ENCODE results near the gene RIMS1. TPM values are rescaled to one million over a fixed set of nuclear protein-coding genes. Genes with fewer than 3 reads are reported as not detected.

Gene RIMS1
- total RNA-seq, 4 donors from 2014 or later: 0.10 to 1.4 (median 1.1) TPM; not detected in 1

- TF ChIP-seq POLR2A (IDR thresholded peaks at IDR 0.05): no peak
- no peak for TF ChIP-seq CTCF (IDR thresholded peaks at IDR 0.05 in 4 of 5, conservative IDR thresholded peaks at IDR 0.05 in 1 of 5)
- no peak for DNase-seq
- Histone ChIP-seq H3K9me3 (no peaks in the 10 kb centered on the region), H3K4me1 (no peaks in the 10 kb centered on the region), H3K36me3 (no peaks in the 10 kb centered on the region), H3K4me3 (no peak overlapping the region), H3K27me3 (no peaks in the 10 kb centered on the region), H3K27ac (no peak overlapping the region)
- intact Hi-C loops (cut with DNase I; ENCODE audit: low total_unique reads): no loop called here
- in situ Hi-C loops (cut with MboI; ENCODE audit: low sequenced_read_pairs in 4 of 4): no loop called here
- no peak for ATAC-seq
Observed at GRCh38 chr6:72283571-72283970, 397.2 kb downstream of the RIMS1 start.

DNA sequence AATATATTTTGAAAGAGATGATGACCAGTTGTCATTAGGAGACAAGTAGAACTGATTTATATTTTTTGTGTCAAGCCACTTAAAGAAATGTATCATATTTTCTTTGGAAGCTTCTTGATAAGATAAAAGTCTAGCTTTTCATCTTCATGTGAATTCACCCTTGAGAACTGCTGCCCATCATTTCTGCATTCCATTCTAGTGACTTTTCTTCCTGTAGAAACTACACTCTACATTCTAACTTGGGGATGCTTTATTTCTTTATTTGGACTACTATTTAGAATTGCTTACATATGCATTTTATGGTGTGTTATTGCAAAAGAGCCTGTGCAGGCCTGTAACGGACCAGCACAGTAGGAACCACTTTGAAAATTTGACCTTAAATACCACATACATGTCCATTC, 400.6 kb downstream of the RIMS1 start:
- Histone ChIP-seq H3K36me3 (no peaks in the 10 kb centered on the region), H3K4me3 (no peak overlapping the region), H3K27me3 (no peaks in the 10 kb centered on the region), H3K27ac (no peak overlapping the region), H3K4me1 (no peaks in the 10 kb centered on the region), H3K9me3 (no peaks in the 10 kb centered on the region)
- intact Hi-C loops (cut with DNase I; ENCODE audit: low total_unique reads): no loop called here
- in situ Hi-C loops (cut with MboI; ENCODE audit: low sequenced_read_pairs in 4 of 4): no loop called here
- DNase-seq (no peak), ATAC-seq (no peak)
- TF ChIP-seq POLR2A (IDR thresholded peaks at IDR 0.05) (no peak), CTCF (IDR thresholded peaks at IDR 0.05 in 4 of 5, conservative IDR thresholded peaks at IDR 0.05 in 1 of 5) (no peak)

DNA sequence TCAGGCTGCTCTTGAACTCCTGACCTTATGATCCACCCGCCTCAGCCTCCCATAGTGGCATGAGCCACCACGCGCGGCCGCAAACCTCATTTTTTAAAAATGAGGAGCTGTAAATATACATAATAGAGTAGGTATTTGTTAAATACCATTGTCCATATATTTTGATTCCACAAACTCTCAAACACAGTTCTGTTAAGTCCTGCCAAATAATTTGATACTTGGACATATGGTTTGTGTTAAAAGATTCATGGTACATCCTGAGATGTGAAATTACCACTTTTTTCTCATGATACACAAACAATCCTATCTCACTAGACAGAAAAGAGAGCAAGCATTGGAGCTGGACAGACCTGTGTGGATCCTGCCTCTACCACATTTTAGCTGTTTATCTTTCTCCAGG, 401.5 kb downstream of the RIMS1 start:
- H3K4me1 ChIP-seq: no peaks in the 10 kb centered on the region
- no peaks in the 10 kb centered on the region for H3K9me3 ChIP-seq
- no peak overlapping the region for H3K4me3 ChIP-seq
- in situ Hi-C loops (cut with MboI; ENCODE audit: low sequenced_read_pairs in 4 of 4): no loop called here
- H3K36me3 ChIP-seq: no peaks in the 10 kb centered on the region
- TF ChIP-seq POLR2A (IDR thresholded peaks at IDR 0.05) (no peak), CTCF (IDR thresholded peaks at IDR 0.05 in 4 of 5, conservative IDR thresholded peaks at IDR 0.05 in 1 of 5) (no peak)
- ATAC-seq (no peak), DNase-seq (no peak)
- H3K27ac ChIP-seq: no peak overlapping the region
- intact Hi-C loops (cut with DNase I; ENCODE audit: low total_unique reads): no loop called here
- H3K27me3 ChIP-seq: no peaks in the 10 kb centered on the region

GRCh38 chr6:72288592-72288991, 402.2 kb downstream of the RIMS1 start:
- H3K9me3 ChIP-seq: no peaks in the 10 kb centered on the region
- intact Hi-C loops (cut with DNase I; ENCODE audit: low total_unique reads) (no loop called here), in situ Hi-C loops (cut with MboI; ENCODE audit: low sequenced_read_pairs in 4 of 4) (no loop called here)
- ATAC-seq (no peak), DNase-seq (no peak)
- H3K4me1 ChIP-seq: no peaks in the 10 kb centered on the region
- no peaks in the 10 kb centered on the region for H3K36me3 ChIP-seq
- no peak overlapping the region for H3K27ac ChIP-seq
- no peaks in the 10 kb centered on the region for H3K27me3 ChIP-seq
- TF ChIP-seq POLR2A (IDR thresholded peaks at IDR 0.05): no peak
- TF ChIP-seq CTCF (IDR thresholded peaks at IDR 0.05 in 4 of 5, conservative IDR thresholded peaks at IDR 0.05 in 1 of 5): no peak
- H3K4me3 ChIP-seq: no peak overlapping the region

GRCh38 chr6:72290620-72291019, 404.3 kb downstream of the RIMS1 start:
- H3K4me3 ChIP-seq: no peak overlapping the region
- intact Hi-C loops (cut with DNase I; ENCODE audit: low total_unique reads): no loop called here
- no peak overlapping the region for H3K27ac ChIP-seq
- in situ Hi-C loops (cut with MboI; ENCODE audit: low sequenced_read_pairs in 4 of 4): no loop called here
- no peaks in the 10 kb centered on the region for H3K27me3 ChIP-seq
- no peaks in the 10 kb centered on the region for H3K4me1 ChIP-seq
- DNase-seq (no peak), ATAC-seq (no peak)
- TF ChIP-seq CTCF (IDR thresholded peaks at IDR 0.05 in 4 of 5, conservative IDR thresholded peaks at IDR 0.05 in 1 of 5): no peak
- no peak for TF ChIP-seq POLR2A (IDR thresholded peaks at IDR 0.05)
- H3K36me3 ChIP-seq: no peaks in the 10 kb centered on the region
- no peaks in the 10 kb centered on the region for H3K9me3 ChIP-seq

Data from gastrocnemius medialis (tissue), 4 donors.